Neural progenitor cell (in vitro differentiated cells): ENCODE measurements around the gene ZNF628. TPM values are rescaled to one million over a fixed set of nuclear protein-coding genes. Genes with fewer than 3 reads are reported as not detected.
A peak's percentile ranks its signal among the peaks of the same experiment; 100 is the strongest.

Experiments
- DNase-seq: peaks from one replicate; pipeline ENCODE4 v3.0.0-alpha.2; 2016; ENCODE audit warnings: low spot score
- H2AFZ ChIP-seq: fragments of 200-600 bp; sonication (generic); replicated peaks from 2 replicates; pipeline ENCODE4 v1.6.1; 2016; ENCODE audit warnings: antibody characterized with exemption
- H3F3A ChIP-seq: fragments of 200-600 bp; sonication (generic); 2 replicates; pipeline ENCODE4 v1.6.1; 2016; ENCODE audit warnings: antibody characterized with exemption, low read depth
- H3K27ac ChIP-seq: fragments of 200-600 bp; sonication (generic); 2 replicates; pipeline ENCODE4 v1.5.1; 2016; ENCODE audit warnings: mild to moderate bottlenecking
- H3K27me3 ChIP-seq: fragments of 200-600 bp; sonication (generic); 2 replicates; pipeline ENCODE4 v1.6.1; 2016; ENCODE audit warnings: mild to moderate bottlenecking, moderate library complexity
- H3K36me3 ChIP-seq: fragments of 200-600 bp; sonication (generic); 2 replicates; pipeline ENCODE4 v1.5.1; 2016
- H3K4me1 ChIP-seq: fragments of 200-600 bp; sonication (generic); 2 replicates; pipeline ENCODE4 v1.6.1; 2016; ENCODE audit warnings: mixed run types
- H3K4me2 ChIP-seq: fragments of 200-600 bp; sonication (generic); 2 replicates; pipeline ENCODE4 v1.6.1; 2016
- H3K4me3 ChIP-seq: fragments of 200-600 bp; sonication (generic); 2 replicates; pipeline ENCODE4 v1.5.1; 2016
- H3K79me2 ChIP-seq: fragments of 200-600 bp; sonication (generic); 2 replicates; pipeline ENCODE4 v1.6.1; 2016; ENCODE audit warnings: low read depth
- H3K9ac ChIP-seq: fragments of 200-600 bp; sonication (generic); 2 replicates; pipeline ENCODE4 v1.6.1; 2016
- H3K9me3 ChIP-seq: fragments of 200-600 bp; sonication (generic); 2 replicates; pipeline ENCODE4 v1.5.1; 2016; ENCODE audit warnings: low read depth
- H4K20me1 ChIP-seq: fragments of 200-600 bp; sonication (generic); 2 replicates; pipeline ENCODE4 v1.6.1; 2016; ENCODE audit warnings: low read depth
- H3K27ac Mint-ChIP-seq: 3 replicates; pipeline ENCODE4 v1.8.0; 2021; ENCODE audit warnings: mixed read lengths
- H3K27me3 Mint-ChIP-seq: 2 replicates; pipeline ENCODE4 v1.8.0; 2022; ENCODE audit warnings: low read depth, mild to moderate bottlenecking, inconsistent platforms, moderate library complexity, mixed read lengths; ENCODE audit not compliant: insufficient read depth
- H3K36me3 Mint-ChIP-seq: 3 replicates; pipeline ENCODE4 v1.8.0; 2021; ENCODE audit warnings: mixed read lengths
- H3K4me1 Mint-ChIP-seq: 3 replicates; pipeline ENCODE4 v1.8.0; 2021; ENCODE audit warnings: mixed read lengths
- H3K4me3 Mint-ChIP-seq: 3 replicates; pipeline ENCODE4 v1.8.0; 2021; ENCODE audit warnings: mild to moderate bottlenecking, moderate library complexity, mixed read lengths
- H3K9me3 Mint-ChIP-seq: 3 replicates; pipeline ENCODE4 v1.8.0; 2020; ENCODE audit warnings: mixed read lengths
- CTCF ChIP-seq: fragments of 200-600 bp; sonication (generic); IDR thresholded peaks from 2 replicates; pipeline ENCODE4 v1.5.1; 2017; ENCODE audit warnings: antibody characterized with exemption, mild to moderate bottlenecking
- EZH2 ChIP-seq: fragments of 200-600 bp; sonication (generic); IDR thresholded peaks from 2 replicates; pipeline ENCODE4 v1.6.1; 2017; ENCODE audit warnings: antibody characterized with exemption, mild to moderate bottlenecking, moderate library complexity
- EZH2phosphoT487 ChIP-seq: fragments of 200-600 bp; sonication (generic); IDR thresholded peaks from 2 replicates; pipeline ENCODE4 v1.6.1; 2017; ENCODE audit warnings: antibody characterized with exemption
- total RNA-seq: library from RNA; depleted of rRNA; stranded (reverse); fragments of >200 nt; gene quantifications from 2 replicates; pipeline ENCODE4 v1.2.3, GENCODE V29; 2015; ENCODE audit warnings: low replicate concordance

The ZNF628 gene
- total RNA-seq, 1 donor from 2014 or later, result not detected

GRCh38 chr19:55497763-55498162 is 21.3 kb downstream of the ZNF628 start:
- Histone ChIP-seq H3K4me1 (no peaks in the 10 kb centered on the region), H3K27ac (no peak overlapping the region), H3K79me2 (no peaks in the 10 kb centered on the region), H3K4me3 (no peak overlapping the region), H3K4me2 (no peak overlapping the region), H3K36me3 (no peaks in the 10 kb centered on the region), H2AFZ (no peak overlapping the region), H4K20me1 (no peaks in the 10 kb centered on the region), H3K9ac (no peak overlapping the region), H3K27me3 (peaks cover 10% of the 10 kb centered on the region), H3K9me3 (no peaks in the 10 kb centered on the region), H3F3A (no peaks in the 10 kb centered on the region)
- DNase-seq, result no peak
- Mint-ChIP-seq H3K4me3 (peak overlapping the region; percentile 41), H3K4me1 (peaks cover 24% of the 10 kb centered on the region), H3K27me3 (peaks cover 8% of the 10 kb centered on the region), H3K27ac (peak overlapping the region; percentile 8), H3K9me3 (peaks cover 7% of the 10 kb centered on the region), H3K36me3 (peaks cover 6% of the 10 kb centered on the region)
- no peak for TF ChIP-seq CTCF
- no peak for TF ChIP-seq EZH2
- no peak for TF ChIP-seq EZH2phosphoT487

- Histone ChIP-seq H4K20me1 (no peaks in the 10 kb centered on the region), H3K4me3 (no peak overlapping the region), H3K4me2 (no peak overlapping the region), H3K9ac (no peak overlapping the region), H3K27ac (no peak overlapping the region), H3F3A (no peaks in the 10 kb centered on the region), H2AFZ (no peak overlapping the region), H3K27me3 (peaks cover 16% of the 10 kb centered on the region), H3K9me3 (no peaks in the 10 kb centered on the region), H3K36me3 (no peaks in the 10 kb centered on the region), H3K79me2 (no peaks in the 10 kb centered on the region), H3K4me1 (no peaks in the 10 kb centered on the region)
- no peak for DNase-seq
- Mint-ChIP-seq H3K27me3 (peaks cover 9% of the 10 kb centered on the region), H3K4me3 (peak overlapping the region; percentile 41), H3K36me3 (peaks cover 9% of the 10 kb centered on the region), H3K9me3 (peaks cover 11% of the 10 kb centered on the region), H3K27ac (no peak overlapping the region), H3K4me1 (peaks cover 21% of the 10 kb centered on the region)
- no peak for TF ChIP-seq EZH2
- no peak for TF ChIP-seq EZH2phosphoT487
- TF ChIP-seq CTCF, result no peak
These were observed 21.9 kb downstream of the ZNF628 start for GRCh38 chr19:55498246-55498840.

- Histone ChIP-seq H3K4me2 (no peak overlapping the region), H3K4me3 (no peak overlapping the region), H3K36me3 (no peaks in the 10 kb centered on the region), H3K4me1 (no peaks in the 10 kb centered on the region), H3F3A (no peaks in the 10 kb centered on the region), H3K27ac (no peak overlapping the region), H3K79me2 (no peaks in the 10 kb centered on the region), H3K9ac (no peak overlapping the region), H3K27me3 (peaks cover 34% of the 10 kb centered on the region), H4K20me1 (no peaks in the 10 kb centered on the region), H3K9me3 (no peaks in the 10 kb centered on the region), H2AFZ (no peak overlapping the region)
- Mint-ChIP-seq H3K4me1 (peaks cover 13% of the 10 kb centered on the region), H3K27ac (no peak overlapping the region), H3K9me3 (peaks cover 14% of the 10 kb centered on the region), H3K4me3 (no peak overlapping the region), H3K27me3 (peaks cover 11% of the 10 kb centered on the region), H3K36me3 (peaks cover 9% of the 10 kb centered on the region)
- TF ChIP-seq CTCF, result no peak
- TF ChIP-seq EZH2, result no peak
- TF ChIP-seq EZH2phosphoT487, result no peak
- no peak for DNase-seq
These were observed 24.0 kb downstream of the ZNF628 start for GRCh38 chr19:55500368-55500952.
